ENCODE data around the gene TSPOAP1.

The TSPOAP1 gene

DNA sequence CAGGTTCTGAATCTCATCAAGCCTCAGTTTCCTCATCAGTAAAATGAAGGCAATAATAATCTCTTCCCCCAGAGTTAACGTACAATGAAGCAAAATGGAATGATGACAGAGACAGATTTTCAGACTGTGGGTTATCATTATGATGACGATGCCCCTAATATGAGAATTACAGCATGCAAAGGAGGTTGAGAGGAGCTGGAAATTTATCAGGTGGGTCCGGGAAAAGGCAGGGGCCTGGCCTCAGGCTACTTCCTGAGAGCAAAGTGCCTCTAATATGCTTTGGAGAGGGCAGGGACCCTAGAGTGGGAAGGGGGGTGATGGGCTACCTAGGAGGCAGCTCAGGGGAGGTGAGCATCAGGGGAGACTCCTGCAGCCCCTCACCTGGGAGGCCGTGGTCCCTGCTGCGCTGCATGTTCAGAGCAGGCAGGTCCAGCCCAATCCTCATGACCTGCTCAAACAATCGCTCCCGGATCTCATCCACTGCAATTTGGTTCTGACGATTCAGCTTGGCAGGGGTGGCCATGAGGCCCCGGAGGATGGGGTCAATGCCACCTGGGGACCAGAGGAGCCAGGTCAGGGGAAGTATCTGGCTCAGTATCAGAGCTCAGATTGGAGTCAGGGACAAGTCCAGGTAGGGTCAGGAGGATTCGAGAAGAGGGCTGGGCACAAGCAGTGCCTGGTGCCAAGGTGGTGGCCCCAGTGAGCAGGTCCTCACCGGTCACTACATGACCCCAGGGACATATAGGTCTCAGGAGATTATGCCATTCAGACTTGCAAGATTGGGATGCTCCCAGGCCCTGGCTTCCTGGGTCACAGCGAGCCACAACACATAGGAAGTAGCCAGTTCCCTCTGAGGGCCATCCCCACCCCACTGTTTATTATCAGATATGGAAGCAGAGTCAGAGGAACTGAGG is 56.0 kb downstream of the TSPOAP1 start:
- DNase-seq, result no peak

- DNase-seq, result no peak
These were observed 57.2 kb downstream of the TSPOAP1 start for GRCh38 chr17:58271216-58271931.

DNA sequence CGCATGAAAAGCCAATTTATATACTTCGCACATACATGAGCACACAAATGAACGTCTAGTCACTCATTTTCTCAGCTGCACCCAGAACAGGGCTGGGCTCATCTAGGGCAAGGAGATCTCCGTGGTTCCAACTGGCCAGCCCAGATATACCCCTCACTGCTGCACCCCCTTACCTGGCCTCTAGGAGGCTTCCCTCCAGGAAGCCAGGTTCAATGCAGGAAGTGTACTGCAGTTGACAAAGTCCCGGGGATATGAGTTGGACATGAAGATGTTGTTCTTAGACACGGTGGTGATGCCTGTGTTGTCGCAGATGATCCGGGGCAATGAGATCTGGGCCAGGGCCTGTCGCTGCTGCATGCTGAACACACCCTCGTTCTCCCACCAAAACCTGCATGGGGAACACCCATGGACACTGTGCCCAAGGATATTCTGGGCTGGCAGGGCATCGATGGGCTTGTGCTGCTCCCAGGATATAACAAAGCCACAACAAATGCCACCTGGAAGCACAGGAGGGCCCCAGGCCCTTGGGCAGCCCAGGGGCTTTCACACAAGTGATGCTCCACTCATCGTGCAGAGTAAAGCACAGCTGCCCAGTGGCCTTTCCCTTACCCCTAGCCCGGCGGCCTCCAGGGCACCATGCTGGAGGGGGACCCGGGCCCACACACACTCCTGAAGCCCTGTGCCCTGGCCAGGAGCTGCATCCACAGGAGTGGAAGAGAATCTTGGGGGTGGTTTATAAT is 57.9 kb downstream of the TSPOAP1 start:
- no peak for DNase-seq

DNA sequence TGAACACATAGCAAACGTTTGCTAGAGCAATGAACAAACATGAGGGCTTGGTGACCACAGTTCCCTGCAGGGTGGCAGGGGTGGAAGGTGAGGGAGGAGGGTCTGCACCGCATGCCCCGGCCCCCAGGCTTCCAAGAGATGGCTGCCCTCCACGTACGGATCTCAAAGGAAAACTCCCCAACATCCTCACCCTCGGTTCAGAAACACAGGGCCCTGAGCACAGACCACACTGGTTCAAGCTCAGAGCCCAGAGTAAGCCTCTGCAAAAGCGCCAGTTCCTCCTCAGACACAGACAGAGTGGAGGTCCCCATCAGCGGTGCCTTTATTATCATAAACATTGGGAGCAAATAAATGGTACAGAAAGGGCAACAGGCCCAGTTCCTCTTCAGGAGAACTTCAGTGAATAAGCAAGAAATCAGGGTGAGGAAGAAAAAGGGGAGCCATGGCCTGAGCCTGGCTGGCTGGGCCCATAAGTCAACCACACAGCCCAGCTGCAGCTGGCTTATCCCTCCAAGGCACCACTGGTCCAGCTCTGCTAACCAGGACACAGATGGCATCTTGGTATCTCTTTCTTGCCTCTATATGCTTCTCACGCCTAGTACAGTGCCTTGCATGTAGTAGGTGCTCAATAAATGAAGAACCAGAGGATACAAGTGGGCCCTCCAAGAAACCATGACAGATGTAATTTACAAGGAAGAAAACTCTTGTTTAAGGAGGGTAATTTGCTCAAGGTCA is 58.9 kb downstream of the TSPOAP1 start:
- no peak for DNase-seq

GRCh38 chr17:58268774-58269556 is 59.6 kb downstream of the TSPOAP1 start:
- DNase-seq, result no peak

GRCh38 chr17:58268326-58268725 is 60.3 kb downstream of the TSPOAP1 start:
- DNase-seq, result no peak

DNA sequence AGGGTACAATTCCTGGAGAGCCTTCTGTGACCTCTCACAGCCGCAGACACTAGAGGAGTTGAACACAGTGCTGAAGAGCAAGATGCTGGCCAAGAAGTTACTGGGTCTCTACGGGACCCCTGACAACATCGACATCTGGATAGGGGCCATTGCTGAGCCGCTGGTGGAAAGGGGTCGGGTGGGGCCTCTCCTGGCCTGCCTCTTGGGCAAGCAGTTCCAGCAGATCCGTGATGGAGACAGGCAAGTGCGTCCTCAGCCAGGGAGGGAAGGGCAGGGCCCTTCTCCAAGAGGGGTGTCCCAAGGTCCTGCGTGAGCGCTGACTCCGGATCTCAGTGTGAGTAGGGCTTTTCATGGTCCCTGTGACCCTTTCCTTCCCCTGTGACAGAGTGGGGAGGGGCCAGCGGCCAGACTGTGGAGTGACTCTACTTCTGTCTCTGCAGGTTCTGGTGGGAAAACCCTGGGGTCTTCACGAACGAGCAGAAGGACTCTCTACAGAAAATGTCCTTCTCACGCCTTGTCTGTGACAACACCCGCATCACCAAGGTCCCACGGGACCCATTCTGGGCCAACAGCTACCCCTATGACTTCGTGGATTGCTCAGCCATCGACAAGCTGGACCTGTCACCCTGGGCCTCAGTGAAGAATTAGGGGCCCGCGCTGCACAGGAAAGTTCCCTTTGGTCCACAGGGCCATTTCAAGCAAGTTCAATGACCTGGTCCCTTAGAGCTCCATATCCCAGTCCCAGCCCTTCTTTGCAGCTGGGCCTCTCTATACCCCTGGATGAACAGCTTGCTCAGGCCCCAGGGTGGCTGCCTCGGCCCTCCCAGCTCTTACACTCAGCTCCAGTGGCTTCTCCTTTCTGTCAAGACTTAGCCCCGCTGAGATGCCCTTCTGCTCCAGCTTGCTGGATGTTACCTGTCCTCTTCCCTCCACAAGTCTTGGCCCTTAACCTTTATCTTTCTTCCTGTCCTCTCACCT is 61.0 kb downstream of the TSPOAP1 start:
- DNase-seq, result no peak

GRCh38 chr17:58265902-58266875 is 62.4 kb downstream of the TSPOAP1 start:
- no peak for DNase-seq

- no peak for DNase-seq
These were observed 63.3 kb downstream of the TSPOAP1 start for GRCh38 chr17:58265271-58265670.

- DNase-seq, result no peak
These were observed 64.0 kb downstream of the TSPOAP1 start for GRCh38 chr17:58264407-58265103.

DNA sequence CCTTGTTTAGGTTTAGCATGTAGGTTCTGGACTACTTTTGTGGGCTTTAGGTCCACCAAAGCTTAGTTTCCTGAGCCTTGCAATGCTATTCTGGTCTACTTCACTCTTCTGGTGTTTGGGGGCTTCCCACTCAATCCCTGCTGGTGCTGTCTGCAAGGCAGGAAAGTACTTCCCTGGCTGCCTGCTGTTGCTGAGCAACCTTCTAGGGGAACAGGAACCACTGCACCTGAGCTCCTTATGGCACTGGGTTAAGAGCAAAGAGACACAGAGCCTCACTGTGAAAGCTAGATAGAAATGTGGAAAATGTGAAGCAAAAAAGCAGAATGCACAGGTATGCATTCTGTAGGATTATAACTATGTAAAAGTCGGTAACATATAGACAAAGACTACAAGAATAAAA is 64.8 kb downstream of the TSPOAP1 start:
- DNase-seq, result no peak

- DNase-seq, result no peak
These were observed 66.4 kb downstream of the TSPOAP1 start for GRCh38 chr17:58262149-58262548.

GRCh38 chr17:58254803-58255202 is 73.8 kb downstream of the TSPOAP1 start:
- DNase-seq, result no peak

GRCh38 chr17:58253082-58253481 is 75.5 kb downstream of the TSPOAP1 start:
- no peak for DNase-seq

DNA sequence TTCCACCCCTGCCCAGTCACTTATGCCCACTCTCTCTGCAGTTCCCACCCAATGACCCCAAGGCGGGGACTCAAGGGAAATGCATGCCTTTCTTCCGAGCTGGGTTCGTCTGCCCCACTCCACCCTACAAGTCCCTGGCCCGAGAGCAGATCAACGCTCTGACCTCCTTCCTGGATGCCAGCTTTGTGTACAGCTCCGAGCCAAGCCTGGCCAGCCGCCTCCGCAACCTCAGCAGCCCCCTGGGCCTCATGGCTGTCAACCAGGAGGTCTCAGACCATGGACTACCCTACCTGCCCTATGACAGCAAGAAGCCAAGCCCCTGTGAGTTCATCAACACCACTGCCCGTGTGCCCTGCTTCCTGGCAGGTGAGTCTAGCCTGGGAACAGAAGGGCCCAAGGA is 76.5 kb downstream of the TSPOAP1 start:
- no peak for DNase-seq
